Forelimb muscle (tissue), 1 donor: Measurements from ENCODE around the gene FRAS1. TPM values are rescaled to one million over a fixed set of nuclear protein-coding genes. Genes with fewer than 3 reads are reported as not detected.

Source experiments
- DNase-seq: peaks from one replicate; pipeline ENCODE4 v3.0.0-alpha.2; 2013; ENCODE audit warnings: low read depth
- polyA plus RNA-seq: library from polyadenylated mRNA; unstranded; fragments of 120-200 nt; gene quantifications from one replicate; pipeline ENCODE4 v1.2.1, GENCODE V29; 2013; ENCODE audit not compliant: insufficient read length

Gene FRAS1
- polyA plus RNA-seq, 1 donor, result 5.0 TPM

- DNase-seq, result no peak
Observed at GRCh38 chr4:78509043-78509442, 451.9 kb downstream of the FRAS1 start.

- no peak for DNase-seq
Observed at GRCh38 chr4:78510108-78510507, 453.0 kb downstream of the FRAS1 start.

- no peak for DNase-seq
Observed at GRCh38 chr4:78510681-78511080, 453.6 kb downstream of the FRAS1 start.

DNA sequence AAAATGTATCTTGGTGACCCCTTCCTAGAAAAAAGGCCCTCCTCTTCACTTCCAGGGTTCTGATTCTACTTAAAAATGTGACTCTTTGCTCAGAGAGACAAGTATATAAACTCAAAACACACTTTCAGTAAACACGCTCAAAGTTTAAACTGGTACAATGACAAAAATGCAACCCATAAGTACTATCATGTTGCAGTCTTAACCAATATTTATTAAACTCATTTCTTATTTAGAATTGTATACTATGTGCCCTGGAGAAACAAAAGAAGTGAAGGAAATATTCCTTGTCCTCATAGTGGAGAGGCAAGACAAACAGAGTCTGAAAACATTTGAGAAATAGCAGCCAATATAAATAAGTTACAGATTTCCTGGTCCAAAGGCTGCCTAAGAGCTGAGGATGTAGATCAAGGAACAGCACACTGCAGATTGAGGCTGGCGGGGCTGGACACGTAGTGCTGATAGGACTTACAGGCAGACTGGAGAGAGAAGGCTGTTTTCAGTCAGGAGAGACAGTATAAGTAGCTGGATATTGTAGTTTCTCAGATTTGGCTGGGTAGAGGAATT is 455.3 kb downstream of the FRAS1 start:
- no peak for DNase-seq

GRCh38 chr4:78513411-78513975 is 456.4 kb downstream of the FRAS1 start:
- no peak for DNase-seq

DNA sequence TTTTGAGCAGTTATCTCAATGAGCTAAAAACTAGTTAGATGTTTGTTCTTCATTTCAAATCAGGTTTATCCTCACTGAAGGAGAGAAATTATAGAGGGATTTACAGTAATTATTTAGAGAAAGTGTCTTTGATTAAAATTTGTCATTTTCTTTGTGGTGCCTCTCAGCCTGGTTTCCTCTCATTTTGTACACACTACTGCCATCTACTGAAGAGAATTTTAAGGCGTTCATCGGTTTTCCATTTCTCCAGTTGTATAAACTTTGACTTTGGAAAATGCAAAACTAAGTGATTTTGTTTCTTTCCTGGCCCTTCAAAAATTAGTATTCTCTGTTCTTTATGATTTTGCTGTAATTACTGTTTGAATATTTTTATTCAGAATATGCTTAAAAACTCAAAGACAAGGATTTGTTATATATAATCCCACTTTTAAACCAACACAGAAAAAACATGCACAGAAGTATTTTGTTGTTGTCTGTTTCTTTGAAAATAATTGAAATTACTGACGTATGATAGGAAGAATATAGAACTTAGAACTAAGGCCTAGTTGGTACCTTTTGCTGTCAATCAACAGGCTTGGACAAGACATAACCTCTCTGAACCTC is 460.0 kb downstream of the FRAS1 start:
- peak; percentile 14 for DNase-seq

DNA sequence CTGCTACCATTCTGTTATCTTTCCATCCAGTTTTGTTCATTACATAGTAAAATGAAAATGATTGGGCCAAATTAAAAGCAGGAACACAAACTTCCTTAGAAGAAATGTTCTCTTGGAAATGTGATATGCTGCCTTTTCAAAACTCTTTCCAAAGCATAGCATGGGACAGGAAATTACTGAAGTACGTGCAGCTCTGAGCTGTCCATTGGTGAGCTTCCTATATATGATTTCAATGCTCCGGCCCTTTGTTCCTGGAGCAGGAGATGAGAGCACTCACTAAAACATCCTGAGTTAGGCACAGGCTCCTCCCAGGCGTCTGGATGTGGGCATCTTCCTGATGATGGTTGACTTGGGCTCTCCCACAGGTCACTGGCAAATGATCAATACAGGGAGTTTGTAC is 461.4 kb downstream of the FRAS1 start:
- no peak for DNase-seq

GRCh38 chr4:78519962-78520361 is 462.8 kb downstream of the FRAS1 start:
- no peak for DNase-seq

DNA sequence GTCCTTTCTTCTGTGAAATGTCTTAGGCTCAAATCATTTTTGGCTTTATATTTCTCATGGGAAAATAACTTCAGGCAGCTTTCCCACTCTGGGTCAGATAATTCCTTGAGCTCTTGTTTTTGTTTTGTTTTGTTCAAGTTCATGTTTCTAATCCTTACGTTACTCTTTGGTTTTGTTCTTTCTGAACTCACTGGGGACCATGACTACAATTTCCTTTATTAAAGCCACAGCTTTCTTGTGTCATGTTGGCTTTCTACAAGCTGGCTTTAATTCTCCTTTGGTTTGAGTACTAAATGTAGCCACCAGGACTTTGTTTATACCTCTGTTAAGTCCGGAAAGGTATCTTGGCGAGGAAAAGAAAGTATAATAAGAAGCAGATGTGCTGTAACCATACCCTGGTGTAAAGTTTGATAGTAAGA is 463.7 kb downstream of the FRAS1 start:
- peak; percentile 22 for DNase-seq

- no peak for DNase-seq
Observed at GRCh38 chr4:78524009-78524408, 466.9 kb downstream of the FRAS1 start.

- no peak for DNase-seq
Observed at GRCh38 chr4:78525559-78525958, 468.4 kb downstream of the FRAS1 start.

GRCh38 chr4:78527103-78527502 is 470.0 kb downstream of the FRAS1 start:
- DNase-seq, result no peak

DNA sequence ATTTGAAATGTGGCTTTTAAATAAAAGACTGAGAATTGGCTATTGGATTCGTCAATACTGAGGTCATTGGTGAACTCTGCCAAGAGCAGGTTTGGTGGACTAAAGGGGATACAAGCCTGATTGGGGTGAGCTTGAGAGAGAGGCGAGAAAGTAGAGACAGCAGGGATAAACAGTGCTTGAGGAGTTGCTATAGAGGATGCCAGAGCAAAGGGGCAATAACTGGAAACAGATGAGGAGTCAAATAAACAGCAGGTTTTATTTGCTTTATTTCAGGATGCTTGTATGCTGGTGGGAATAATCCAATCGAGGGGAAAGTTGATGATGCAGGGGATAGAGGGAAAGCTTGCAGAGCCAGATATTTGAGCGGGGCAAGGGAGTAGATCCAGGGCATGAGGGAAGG is 470.4 kb downstream of the FRAS1 start:
- DNase-seq, result no peak

GRCh38 chr4:78528327-78528726 is 471.2 kb downstream of the FRAS1 start:
- no peak for DNase-seq

- no peak for DNase-seq
Observed at GRCh38 chr4:78529569-78530209, 472.6 kb downstream of the FRAS1 start.

GRCh38 chr4:78532046-78532445 is 474.9 kb downstream of the FRAS1 start:
- no peak for DNase-seq

DNA sequence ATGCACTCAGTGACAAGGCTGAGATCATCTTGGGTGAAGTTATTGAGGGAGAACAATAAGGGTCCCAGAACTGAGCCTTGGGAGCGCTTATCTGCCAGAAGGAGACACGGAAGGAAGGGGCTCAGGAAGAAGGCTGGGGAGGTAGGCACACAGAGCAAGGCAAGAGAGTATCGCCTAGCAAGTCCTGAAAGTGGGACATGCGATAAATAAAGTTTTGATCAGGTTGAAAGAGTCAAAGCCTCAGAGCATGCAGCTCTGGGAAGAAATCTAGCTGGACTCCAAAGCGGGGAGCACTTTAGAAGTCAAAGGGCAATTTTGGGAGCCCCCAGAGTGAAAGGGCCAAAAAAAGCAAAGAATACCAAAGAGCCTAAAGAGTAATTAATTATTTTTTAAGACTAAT is 476.7 kb downstream of the FRAS1 start:
- DNase-seq, result no peak

- no peak for DNase-seq
Observed at GRCh38 chr4:78534286-78534955, 477.3 kb downstream of the FRAS1 start.

DNA sequence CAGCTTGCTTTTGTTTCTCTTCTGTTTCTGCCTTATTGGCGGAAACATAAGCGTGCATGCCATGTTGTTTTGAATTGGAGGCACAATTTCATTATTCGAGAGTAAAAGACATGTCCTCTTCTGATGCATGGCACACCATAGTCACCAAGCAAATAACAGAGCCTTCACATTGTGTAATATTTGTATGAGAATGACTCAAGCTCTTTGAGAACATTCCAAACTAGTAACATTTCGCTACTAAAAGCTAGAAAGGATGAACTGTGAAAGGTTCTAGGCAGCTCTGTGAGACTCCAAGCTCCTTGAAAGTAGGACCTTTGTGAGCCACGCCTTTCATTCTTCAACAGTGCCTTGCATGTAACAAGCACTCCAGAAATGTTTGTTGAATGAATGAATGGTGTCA is 485.2 kb downstream of the FRAS1 start:
- no peak for DNase-seq

DNA sequence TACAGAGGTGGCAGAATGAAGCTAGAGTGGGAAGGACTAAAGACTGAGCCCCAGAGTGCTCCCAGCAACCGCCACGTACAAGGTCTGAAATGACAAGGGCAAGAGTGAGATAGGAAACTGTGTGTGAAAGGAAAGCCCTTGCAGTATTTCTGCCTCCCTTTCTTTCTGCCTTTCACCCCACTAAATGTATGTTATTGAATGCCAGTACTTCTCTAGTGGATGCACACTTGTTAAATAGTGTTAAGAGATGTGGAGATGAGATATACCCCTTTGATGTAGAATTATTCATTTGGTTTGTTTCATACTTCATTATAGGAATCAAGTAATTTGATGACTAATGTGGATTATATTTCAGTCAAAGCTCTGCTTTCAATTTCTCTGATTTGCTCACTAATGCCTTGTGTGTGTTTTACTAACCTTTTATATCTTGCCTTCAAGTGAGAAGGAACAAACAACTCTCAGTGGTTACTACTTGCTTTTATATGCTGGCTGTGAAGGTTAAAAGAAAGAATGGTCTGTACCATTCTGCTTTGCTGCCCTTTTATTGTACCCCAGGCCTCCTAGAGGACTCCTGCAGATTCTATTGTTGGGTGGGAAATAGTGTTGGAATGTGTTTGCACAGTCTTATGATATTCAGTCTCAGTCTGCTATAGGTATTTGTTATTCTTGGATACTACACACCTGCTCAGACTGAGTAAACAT is 486.5 kb downstream of the FRAS1 start:
- no peak for DNase-seq

DNA sequence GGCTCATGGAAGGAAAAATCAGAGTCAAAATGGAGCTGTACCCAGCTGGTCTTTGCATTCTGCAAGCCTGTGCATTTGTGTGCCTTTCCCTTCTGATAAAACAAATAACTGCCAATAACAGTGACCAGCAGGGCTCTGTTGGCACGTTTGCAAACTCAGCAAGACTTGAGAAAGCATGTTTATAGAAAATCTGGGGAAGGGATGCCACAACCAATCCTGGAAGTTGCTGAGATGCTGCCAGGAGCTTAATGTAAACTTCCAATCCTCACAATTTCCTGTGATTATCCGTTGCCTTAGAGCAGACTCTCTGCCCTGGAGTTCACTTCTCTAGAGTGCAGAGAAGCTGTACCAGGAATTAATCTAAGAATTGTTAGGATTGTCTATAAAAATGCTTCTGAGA is 487.6 kb downstream of the FRAS1 start:
- DNase-seq, result no peak
